SK-N-DZ (cell line): ENCODE data around the gene MMP25.

Source experiments
- DNase-seq: peaks from one replicate; pipeline ENCODE4 v3.0.0-alpha.2; 2015; ENCODE audit warnings: low spot score

The MMP25 gene

GRCh38 chr16:3015865-3016521 is 30.4 kb upstream of the MMP25 start:
- no peak for DNase-seq

GRCh38 chr16:3017344-3017743 is 29.0 kb upstream of the MMP25 start:
- no peak for DNase-seq

GRCh38 chr16:3017794-3018506 is 28.4 kb upstream of the MMP25 start, which contains the start of gene CLDN6:
Gene CLDN6, minus strand, starts transcription at chr16:3018183. Its CDS starts 2,162 bp downstream, at chr16:3016021.
- DNase-seq, result no peak

- no peak for DNase-seq
These were observed 26.6 kb upstream of the MMP25 start for GRCh38 chr16:3019594-3020246.

GRCh38 chr16:3020247-3020603 is 26.1 kb upstream of the MMP25 start, which contains the start of gene TNFRSF12A:
Gene TNFRSF12A, plus strand, starts transcription at chr16:3020368. Its CDS starts 30 bp downstream, at chr16:3020398.
- DNase-seq, result peak; percentile 63

- DNase-seq, result no peak
These were observed 25.5 kb upstream of the MMP25 start for GRCh38 chr16:3020604-3021448.

- DNase-seq, result peak; percentile 80
These were observed 24.7 kb upstream of the MMP25 start for GRCh38 chr16:3021449-3022207.

GRCh38 chr16:3022208-3022683 is 24.1 kb upstream of the MMP25 start:
- DNase-seq, result no peak

GRCh38 chr16:3022684-3023414 is 23.5 kb upstream of the MMP25 start:
- DNase-seq, result peak; percentile 57

- DNase-seq, result no peak
These were observed 23.0 kb upstream of the MMP25 start for GRCh38 chr16:3023415-3023668.

GRCh38 chr16:3023669-3024478 is 22.5 kb upstream of the MMP25 start, which contains the start of the genes HCFC1R1 and THOC6:
Gene HCFC1R1, minus strand, starts transcription at chr16:3023942. Its CDS starts 1 bp downstream, at chr16:3023941.
Gene THOC6, plus strand, starts transcription at chr16:3024035. Its CDS starts 292 bp downstream, at chr16:3024327.
- DNase-seq, result peak; percentile 99

- no peak for DNase-seq
These were observed 21.0 kb upstream of the MMP25 start for GRCh38 chr16:3025032-3026002.

GRCh38 chr16:3026003-3026378 is 20.4 kb upstream of the MMP25 start:
- DNase-seq, result no peak

GRCh38 chr16:3026609-3027488 is 19.5 kb upstream of the MMP25 start:
- no peak for DNase-seq

- DNase-seq, result no peak
These were observed 18.9 kb upstream of the MMP25 start for GRCh38 chr16:3027489-3027795.

GRCh38 chr16:3027983-3028715 is 18.2 kb upstream of the MMP25 start:
- DNase-seq, result peak; percentile 86
